Fibroblast of pulmonary artery (primary cell): ENCODE results near the gene PORCN.

Source experiments
- DNase-seq: peaks from one replicate; pipeline ENCODE4 v3.0.0-alpha.2; 2010; ENCODE audit warnings: low read depth
- H3K4me3 ChIP-seq: replicated peaks from 2 replicates; pipeline ENCODE4 v1.5.1; 2011; ENCODE audit warnings: low read depth, mild to moderate bottlenecking, control low read depth, low read length, moderate library complexity
- TF ChIP-seq, protein P1 (sequence below): IDR thresholded peaks from 2 replicates; pipeline ENCODE4 v1.5.1; 2011; ENCODE audit warnings: mild to moderate bottlenecking, control low read depth, low read length, inconsistent platforms; ENCODE audit errors: missing control alignments

The PORCN gene

GRCh38 chrX:48471504-48471903 is 37.3 kb upstream of the PORCN start:
- TF ChIP-seq, protein P1, sequence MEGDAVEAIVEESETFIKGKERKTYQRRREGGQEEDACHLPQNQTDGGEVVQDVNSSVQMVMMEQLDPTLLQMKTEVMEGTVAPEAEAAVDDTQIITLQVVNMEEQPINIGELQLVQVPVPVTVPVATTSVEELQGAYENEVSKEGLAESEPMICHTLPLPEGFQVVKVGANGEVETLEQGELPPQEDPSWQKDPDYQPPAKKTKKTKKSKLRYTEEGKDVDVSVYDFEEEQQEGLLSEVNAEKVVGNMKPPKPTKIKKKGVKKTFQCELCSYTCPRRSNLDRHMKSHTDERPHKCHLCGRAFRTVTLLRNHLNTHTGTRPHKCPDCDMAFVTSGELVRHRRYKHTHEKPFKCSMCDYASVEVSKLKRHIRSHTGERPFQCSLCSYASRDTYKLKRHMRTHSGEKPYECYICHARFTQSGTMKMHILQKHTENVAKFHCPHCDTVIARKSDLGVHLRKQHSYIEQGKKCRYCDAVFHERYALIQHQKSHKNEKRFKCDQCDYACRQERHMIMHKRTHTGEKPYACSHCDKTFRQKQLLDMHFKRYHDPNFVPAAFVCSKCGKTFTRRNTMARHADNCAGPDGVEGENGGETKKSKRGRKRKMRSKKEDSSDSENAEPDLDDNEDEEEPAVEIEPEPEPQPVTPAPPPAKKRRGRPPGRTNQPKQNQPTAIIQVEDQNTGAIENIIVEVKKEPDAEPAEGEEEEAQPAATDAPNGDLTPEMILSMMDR: no peak

DNA sequence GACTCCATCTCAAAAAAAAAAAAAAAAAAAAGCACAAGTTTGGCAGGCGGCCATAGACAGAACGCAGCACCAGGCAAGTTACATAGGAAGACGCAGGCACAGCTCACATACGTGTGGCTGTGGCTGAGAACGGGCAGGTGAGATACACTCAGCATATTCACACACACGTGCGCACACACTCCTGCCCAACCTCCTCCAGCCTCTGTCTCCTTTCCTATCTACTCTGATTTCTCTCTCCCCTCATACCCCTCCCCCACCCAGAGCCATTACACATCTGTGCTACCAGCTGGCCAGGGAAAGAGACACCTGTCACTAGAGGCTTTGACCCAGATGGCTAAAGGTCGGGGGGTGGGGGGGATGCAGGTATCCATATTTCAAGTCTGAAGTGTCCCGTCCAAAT is 36.6 kb upstream of the PORCN start:
- no peak for DNase-seq
- no peak overlapping the region for H3K4me3 ChIP-seq
- TF ChIP-seq, protein P1: no peak

More at GRCh38 chrX:48471504-48471903, 37.3 kb upstream of the PORCN start:
- no peak for DNase-seq
- no peak overlapping the region for H3K4me3 ChIP-seq

DNA sequence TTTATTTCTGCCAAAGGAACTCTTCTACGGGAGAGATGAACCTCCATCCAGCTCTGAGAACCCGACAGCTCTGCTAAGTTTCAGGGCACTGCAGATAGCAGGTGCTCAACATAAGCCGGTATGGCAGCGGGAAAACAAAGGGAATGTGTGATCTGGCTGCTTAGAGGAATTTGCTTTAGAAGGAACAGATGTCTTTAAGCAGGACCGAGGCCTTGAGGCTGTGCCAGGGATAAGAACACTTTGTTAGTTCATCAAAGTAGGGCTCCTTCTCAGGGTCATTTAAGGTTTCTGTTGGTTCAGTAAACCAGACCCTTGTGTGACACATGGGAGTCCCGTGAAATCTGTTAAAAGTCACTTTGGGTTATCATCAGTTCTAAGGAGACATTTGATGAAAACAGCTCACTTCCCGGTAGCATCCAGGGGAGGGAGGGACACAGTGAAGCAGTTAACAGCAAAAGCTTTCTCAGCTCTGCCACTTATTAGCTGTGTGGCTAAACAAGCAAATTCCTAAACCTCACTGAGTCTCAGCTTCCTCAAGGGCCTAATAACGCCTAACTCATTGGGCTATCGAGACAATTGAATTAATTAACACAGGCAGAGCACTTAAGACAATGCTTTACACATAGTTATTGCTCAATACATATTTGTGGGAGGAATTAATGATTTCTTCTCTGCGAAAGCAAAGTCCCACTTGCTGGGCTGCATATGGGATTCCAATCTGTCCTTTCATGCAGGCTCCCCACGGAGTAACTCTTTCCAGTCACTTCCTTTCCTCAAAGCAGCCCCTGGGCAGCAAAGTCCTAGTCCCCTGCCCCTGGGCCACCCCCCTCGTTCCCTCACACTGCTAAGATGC is 35.7 kb upstream of the PORCN start:
- no peak overlapping the region for H3K4me3 ChIP-seq
- no peak for DNase-seq
- TF ChIP-seq, protein P1: no peak

DNA sequence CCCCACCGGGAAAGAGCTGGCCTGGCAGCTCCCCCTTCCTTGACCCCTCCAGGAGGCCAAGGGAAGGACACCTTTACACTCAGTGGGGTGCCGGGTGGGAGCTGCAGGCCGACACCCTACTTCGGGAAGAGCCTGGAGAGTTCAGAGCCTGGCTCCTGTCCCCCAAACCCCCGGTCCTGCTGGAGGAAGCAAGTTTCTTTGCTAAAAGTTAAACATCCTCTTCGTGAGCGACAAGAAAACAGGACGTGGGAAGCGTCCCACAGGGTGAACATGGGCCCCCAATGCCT is 35.1 kb upstream of the PORCN start:
- no peak overlapping the region for H3K4me3 ChIP-seq
- no peak for DNase-seq
- TF ChIP-seq, protein P1: no peak

- no peak overlapping the region for H3K4me3 ChIP-seq
- TF ChIP-seq, protein P1: peak; percentile 37
- peak; percentile 39 for DNase-seq
Observed at GRCh38 chrX:48474127-48474526, 34.7 kb upstream of the PORCN start.

DNA sequence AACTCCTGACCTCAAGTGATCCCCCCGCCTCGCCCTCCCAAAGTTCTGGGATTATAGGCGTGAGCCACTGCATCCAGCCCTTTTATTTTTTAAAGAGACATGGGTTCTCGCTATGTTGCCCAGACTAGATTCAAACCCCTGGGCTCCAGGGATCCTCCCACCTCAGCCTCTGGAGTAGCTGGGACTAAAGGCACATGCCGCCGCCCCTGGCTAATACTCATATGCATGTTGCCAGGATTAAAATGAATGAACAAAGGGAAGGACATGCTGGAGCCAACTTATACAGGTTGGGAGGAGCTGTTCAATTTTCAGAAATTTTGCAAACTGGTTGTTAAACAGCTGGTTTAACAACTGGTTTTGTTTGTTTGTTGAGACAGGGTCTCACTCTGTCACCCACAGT is 34.2 kb upstream of the PORCN start:
- TF ChIP-seq, protein P1: no peak
- DNase-seq: no peak
- H3K4me3 ChIP-seq: no peak overlapping the region

GRCh38 chrX:48475296-48475695 is 33.5 kb upstream of the PORCN start:
- H3K4me3 ChIP-seq: peak overlapping the region; percentile 79
- no peak for DNase-seq
- TF ChIP-seq, protein P1: no peak
